ENCODE data around the gene UGP2.
"Not testable (repeated sequence)": the region's sequence is repeated elsewhere in the genome, so short reads cannot be mapped to it uniquely, and the experiment has no call there.

UGP2 gene

GRCh38 chr2:63840081-63840784, 1.5 kb upstream of the UGP2 start:
- no peak for DNase-seq (ENCODE audit: low read depth)

GRCh38 chr2:63840785-63841253, 877 bp upstream of the UGP2 start:
- DNase-seq (ENCODE audit: low read depth), result peak; percentile 95

- no peak for DNase-seq (ENCODE audit: low read depth)
Measured at GRCh38 chr2:63842149-63843061, 709 bp downstream of the UGP2 start.

- DNase-seq (ENCODE audit: low read depth), result no peak
Measured at GRCh38 chr2:63843093-63843492, 1.4 kb downstream of the UGP2 start.

- DNase-seq (ENCODE audit: low read depth), result no peak
Measured at GRCh38 chr2:63843791-63844190, 2.1 kb downstream of the UGP2 start.

- no peak for DNase-seq (ENCODE audit: low read depth)
Measured at GRCh38 chr2:63844616-63845015, 2.9 kb downstream of the UGP2 start.

GRCh38 chr2:63845866-63846265, 4.2 kb downstream of the UGP2 start:
- no peak for DNase-seq (ENCODE audit: low read depth)

GRCh38 chr2:63846487-63846886, 4.8 kb downstream of the UGP2 start:
- DNase-seq (ENCODE audit: low read depth), result no peak

GRCh38 chr2:63847571-63847970, 5.9 kb downstream of the UGP2 start:
- not testable (repeated sequence) for DNase-seq (ENCODE audit: low read depth)

- DNase-seq (ENCODE audit: low read depth), result no peak
Measured at GRCh38 chr2:63849381-63850203, 7.9 kb downstream of the UGP2 start.

GRCh38 chr2:63850204-63850571, 8.5 kb downstream of the UGP2 start:
- no peak for DNase-seq (ENCODE audit: low read depth)

- DNase-seq (ENCODE audit: low read depth), result no peak
Measured at GRCh38 chr2:63850649-63851048, 9.0 kb downstream of the UGP2 start.

- DNase-seq (ENCODE audit: low read depth), result no peak
Measured at GRCh38 chr2:63851691-63852311, 10.1 kb downstream of the UGP2 start.

GRCh38 chr2:63853527-63854310, 12.0 kb downstream of the UGP2 start:
- DNase-seq (ENCODE audit: low read depth), result no peak

- DNase-seq (ENCODE audit: low read depth), result no peak
Measured at GRCh38 chr2:63855418-63856302, 14.0 kb downstream of the UGP2 start.

- no peak for DNase-seq (ENCODE audit: low read depth)
Measured at GRCh38 chr2:63856303-63856603, 14.6 kb downstream of the UGP2 start.

GRCh38 chr2:63858291-63858690, 16.6 kb downstream of the UGP2 start:
- DNase-seq (ENCODE audit: low read depth), result no peak

GRCh38 chr2:63861220-63861822, 19.6 kb downstream of the UGP2 start:
- DNase-seq (ENCODE audit: low read depth), result peak; percentile 47

GRCh38 chr2:63862806-63863205, 21.1 kb downstream of the UGP2 start:
- DNase-seq (ENCODE audit: low read depth), result no peak

- no peak for DNase-seq (ENCODE audit: low read depth)
Measured at GRCh38 chr2:63863707-63864106, 22.0 kb downstream of the UGP2 start.
